Adrenal gland (tissue), 12 donors: ENCODE data around the gene CCDC54. TPM values are rescaled to one million over a fixed set of nuclear protein-coding genes. Genes with fewer than 3 reads are reported as not detected.

Source experiments
- DNase-seq, 7 donors: peaks; one replicate each; pipeline ENCODE4 v3.0.0-alpha.2; 2019 to 2020
- H3K27ac ChIP-seq, 5 donors: fragments of 200-600 bp; sonication (generic) in 4 of 5; 1 replicate in 3 of 5; 2 replicates in 2 of 5; pipeline versions ENCODE4 v1.5.1 to v1.8.0; 2016 to 2020; ENCODE audit warnings: mild to moderate bottlenecking in 1 of 5
- H3K27me3 ChIP-seq: fragments of 200-600 bp; 2 replicates; pipeline ENCODE4 v1.8.0; 2021
- H3K36me3 ChIP-seq, 2 donors: fragments of 200-600 bp; replicated peaks in 1 of 2; 1 replicate in 1 of 2; 2 replicates in 1 of 2; pipeline versions ENCODE4 v1.5.1 to v1.8.0; 2018 to 2022
- H3K4me1 ChIP-seq, 2 donors: fragments of 200-600 bp; replicated peaks in 1 of 2; 1 replicate in 1 of 2; 2 replicates in 1 of 2; pipeline versions ENCODE4 v1.5.1 to v1.8.0; 2018 to 2021
- H3K4me3 ChIP-seq, 4 donors: fragments of 200-600 bp; sonication (generic) in 3 of 4; one replicate each; pipeline ENCODE4 v1.5.1; 2016 to 2018
- H3K9me3 ChIP-seq, 3 donors: fragments of 200-600 bp; sonication (generic) in 1 of 3; replicated peaks in 1 of 3; 1 replicate in 2 of 3; 2 replicates in 1 of 3; pipeline versions ENCODE4 v1.5.1 to v1.8.0; 2016 to 2021
- POLR2A ChIP-seq, 2 donors: fragments of 450-650 bp; IDR thresholded peaks; one replicate each; pipeline ENCODE4 v1.6.1; 2017; ENCODE audit warnings: antibody characterized with exemption in 2 of 2, mild to moderate bottlenecking in 2 of 2, moderate library complexity in 1 of 2
- WGBS, 4 donors: extraction: QIAGEN DNeasy Blood & Tissue Kit in 2 of 4; methylation state at CpG; one replicate each; pipeline versions ENCODE4 v1.1.5 to v1.1.7; 2013 to 2017; 5-methylcytosine and 5-hydroxymethylcytosine counted together
- intact Hi-C, 2 donors: fragments of 100-400 bp; cut with DNase I; formaldehyde crosslinking; loops; one replicate each; pipeline versions ENCODE4 v1.14.1 to v1.15.0; 2022 to 2023
- polyA plus RNA-seq, 3 donors: library from polyadenylated mRNA; stranded (reverse); fragments of 200-250 nt in 2 of 3; fragments of 350-450 nt in 1 of 3; fragmentation: Illumina TruSeq in 1 of 3; extraction: RNeasy Lipid Tissue Mini Kit (QIAGEN cat#74804) in 1 of 3; gene quantifications; one replicate each; pipeline ENCODE4 v1.2.3, GENCODE V29; 2013 to 2014
- total RNA-seq, 9 donors: library from RNA; depleted of rRNA in 4 of 9; stranded (reverse); fragments of >200 nt in 4 of 9; fragments of 120-200 nt in 1 of 9; fragmentation: NEBNext Ultra II Directional in 1 of 9; extraction: Animal tissue kit (Norgen Biotek cat#: 25700) in 1 of 9; gene quantifications; one replicate each; pipeline versions ENCODE4 v1.1.0 to v1.2.4, GENCODE V29; 2013 to 2023
- TF ChIP-seq, protein P1 (sequence below), 6 experiments: fragments of 450-650 bp in 4 of 6; fragments of 200-600 bp in 2 of 6; sonication (generic) in 1 of 6; IDR thresholded peaks; 1 replicate in 5 of 6; 2 replicates in 1 of 6; pipeline versions ENCODE4 v1.5.1 to v1.8.0; 2016 to 2021; ENCODE audit warnings: antibody characterized with exemption in 6 of 6, mild to moderate bottlenecking in 2 of 6, moderate library complexity in 1 of 6
- donor health status: healthy with polysubstance abuse.
- donor health status: Bipolar disorder and iron deficiency.
- donor health status: DM: yes; HTN: yes; CAD: no.
- donor health status: DM: no; HTN: no; CAD: no.
- donor health status: DM: no; HTN: no; CAD: no.
- donor health status: DM: yes; HTN: yes; CAD: no.

Gene CCDC54
- total and polyA plus RNA-seq, 12 donors: 0.17 TPM; not detected in 11

DNA sequence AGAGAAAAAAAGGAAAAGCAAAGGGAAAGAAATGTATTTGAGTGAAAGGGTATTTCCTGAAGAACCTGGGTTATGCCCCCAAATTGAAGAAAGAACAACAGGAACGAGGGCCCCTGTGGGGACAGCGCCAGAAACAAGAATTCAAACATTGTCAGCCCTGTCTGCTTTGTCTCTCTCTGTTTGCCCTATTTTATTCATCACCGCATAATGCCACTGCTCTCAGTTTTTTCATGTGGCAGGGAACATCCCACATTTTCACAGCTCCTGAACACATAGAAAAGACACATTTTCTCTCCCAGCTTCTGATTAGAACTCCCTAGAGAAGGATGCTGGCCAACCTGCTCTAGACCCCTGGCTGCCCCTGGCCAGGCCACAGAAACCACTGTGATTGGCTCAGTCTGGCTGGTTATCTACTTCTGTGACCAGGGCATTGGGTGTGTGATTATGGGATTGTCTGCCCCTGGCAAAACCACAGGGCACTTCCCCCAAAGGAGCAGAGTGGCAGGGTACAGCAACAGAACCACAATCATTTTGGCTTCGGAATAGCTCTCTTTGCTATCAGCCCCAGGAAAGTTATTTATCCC is 31.3 kb upstream of the CCDC54 start:
- Histone ChIP-seq H3K36me3 (no peaks in the 10 kb centered on the region), H3K27ac (no peak overlapping the region), H3K4me1 (no peaks in the 10 kb centered on the region), H3K9me3 (no peaks in the 10 kb centered on the region), H3K4me3 (no peak overlapping the region), H3K27me3 (no peaks in the 10 kb centered on the region)
- no peak for DNase-seq
- WGBS, 4 donors: 75 to 81% (median 79%) methylated on average over 4 of the region's 4 CpGs
- intact Hi-C loops: no loop called here
- TF ChIP-seq, protein P1, sequence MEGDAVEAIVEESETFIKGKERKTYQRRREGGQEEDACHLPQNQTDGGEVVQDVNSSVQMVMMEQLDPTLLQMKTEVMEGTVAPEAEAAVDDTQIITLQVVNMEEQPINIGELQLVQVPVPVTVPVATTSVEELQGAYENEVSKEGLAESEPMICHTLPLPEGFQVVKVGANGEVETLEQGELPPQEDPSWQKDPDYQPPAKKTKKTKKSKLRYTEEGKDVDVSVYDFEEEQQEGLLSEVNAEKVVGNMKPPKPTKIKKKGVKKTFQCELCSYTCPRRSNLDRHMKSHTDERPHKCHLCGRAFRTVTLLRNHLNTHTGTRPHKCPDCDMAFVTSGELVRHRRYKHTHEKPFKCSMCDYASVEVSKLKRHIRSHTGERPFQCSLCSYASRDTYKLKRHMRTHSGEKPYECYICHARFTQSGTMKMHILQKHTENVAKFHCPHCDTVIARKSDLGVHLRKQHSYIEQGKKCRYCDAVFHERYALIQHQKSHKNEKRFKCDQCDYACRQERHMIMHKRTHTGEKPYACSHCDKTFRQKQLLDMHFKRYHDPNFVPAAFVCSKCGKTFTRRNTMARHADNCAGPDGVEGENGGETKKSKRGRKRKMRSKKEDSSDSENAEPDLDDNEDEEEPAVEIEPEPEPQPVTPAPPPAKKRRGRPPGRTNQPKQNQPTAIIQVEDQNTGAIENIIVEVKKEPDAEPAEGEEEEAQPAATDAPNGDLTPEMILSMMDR (IDR thresholded peaks at IDR 0.05): no peak
- no peak for TF ChIP-seq POLR2A (IDR thresholded peaks at IDR 0.05)

DNA sequence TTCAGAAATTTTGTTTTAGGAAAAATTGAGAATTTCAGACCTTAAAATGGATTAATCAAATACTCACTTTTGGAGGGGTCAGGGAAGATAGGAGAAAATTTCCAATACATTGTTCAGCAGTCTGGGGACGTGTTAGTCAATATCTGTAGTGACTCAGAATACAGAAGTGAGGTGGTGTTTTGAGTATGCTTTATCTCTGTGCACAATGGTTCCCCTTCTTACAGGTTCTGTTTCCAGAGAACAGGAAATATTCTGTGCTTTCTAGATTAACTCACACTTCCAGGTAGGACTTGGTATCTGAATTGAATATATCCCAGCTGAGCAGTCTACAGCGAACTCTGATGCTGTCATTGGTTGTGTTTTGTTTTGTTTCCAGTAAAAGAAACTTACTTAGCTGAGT is 30.7 kb upstream of the CCDC54 start:
- TF ChIP-seq, protein P1 (IDR thresholded peaks at IDR 0.05): no peak
- no peak for TF ChIP-seq POLR2A (IDR thresholded peaks at IDR 0.05)
- intact Hi-C loops: no loop called here
- H3K27ac ChIP-seq: no peak overlapping the region

DNA sequence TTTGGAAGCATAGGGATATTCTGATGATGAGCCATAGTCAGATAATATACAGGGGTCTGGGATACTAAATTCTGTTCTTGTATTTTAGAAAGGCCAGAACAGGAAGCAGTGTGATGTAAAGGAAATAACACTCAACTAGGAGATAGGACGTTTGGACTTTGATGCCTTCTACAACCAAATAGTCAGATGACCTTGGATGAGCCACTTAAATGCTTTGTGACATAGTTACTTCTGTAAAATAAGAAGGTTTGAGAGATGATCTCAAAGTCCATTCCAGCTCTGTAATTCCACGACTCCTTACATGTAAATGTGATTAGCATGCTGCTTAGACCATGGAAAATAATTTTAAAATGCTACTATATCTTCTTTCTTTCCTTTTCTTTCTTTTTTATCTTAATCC is 29.5 kb upstream of the CCDC54 start:
- Histone ChIP-seq H3K27me3 (no peaks in the 10 kb centered on the region), H3K36me3 (no peaks in the 10 kb centered on the region), H3K4me1 (no peaks in the 10 kb centered on the region), H3K27ac (no peak overlapping the region), H3K4me3 (no peak overlapping the region), H3K9me3 (no peaks in the 10 kb centered on the region)
- no peak for DNase-seq
- TF ChIP-seq, protein P1 (IDR thresholded peaks at IDR 0.05): no peak
- no peak for TF ChIP-seq POLR2A (IDR thresholded peaks at IDR 0.05)
- intact Hi-C loops: no loop called here
- WGBS, 4 donors: 33 to 47% (median 40%) methylated on average over 2 of the region's 2 CpGs

More for the DNA sequence above, 30.7 kb upstream of the CCDC54 start:
- no peaks in the 10 kb centered on the region for H3K27me3 ChIP-seq
- no peak for DNase-seq
- WGBS, 4 donors: 58 to 78% (median 67%) methylated on average over 2 of the region's 2 CpGs
- no peaks in the 10 kb centered on the region for H3K4me1 ChIP-seq
- no peaks in the 10 kb centered on the region for H3K9me3 ChIP-seq
- H3K36me3 ChIP-seq: no peaks in the 10 kb centered on the region
- no peak overlapping the region for H3K4me3 ChIP-seq

DNA sequence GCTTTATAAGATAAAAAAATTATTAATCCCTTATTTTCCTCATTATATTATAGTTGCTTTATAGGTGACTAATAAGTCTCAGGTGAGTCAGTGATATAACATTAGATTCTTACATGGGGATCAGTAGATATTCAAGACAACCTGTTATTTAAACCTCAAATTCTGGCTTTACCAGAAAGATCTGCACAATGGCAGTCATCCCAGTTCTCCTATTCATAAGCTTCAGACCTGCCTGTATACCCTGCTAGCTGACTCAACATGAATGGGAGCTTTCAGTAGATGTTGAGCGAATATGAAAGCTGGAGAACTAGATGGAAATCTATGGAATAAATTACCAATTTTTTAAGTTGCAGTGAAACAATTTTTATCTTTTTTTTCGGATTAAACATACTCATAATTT is 20.5 kb upstream of the CCDC54 start:
- H3K36me3 ChIP-seq: no peaks in the 10 kb centered on the region
- TF ChIP-seq POLR2A (IDR thresholded peaks at IDR 0.05): no peak
- TF ChIP-seq, protein P1 (IDR thresholded peaks at IDR 0.05): no peak
- no peak overlapping the region for H3K4me3 ChIP-seq
- no peaks in the 10 kb centered on the region for H3K9me3 ChIP-seq
- intact Hi-C loops: no loop called here
- WGBS, 4 donors: 74 to 91% (median 85%) methylated on average over 2 of the region's 2 CpGs
- no peaks in the 10 kb centered on the region for H3K4me1 ChIP-seq
- no peak for DNase-seq
- no peaks in the 10 kb centered on the region for H3K27me3 ChIP-seq
- no peak overlapping the region for H3K27ac ChIP-seq
